Measurements from ENCODE around the gene MED26. TPM values are rescaled to one million over a fixed set of nuclear protein-coding genes. Genes with fewer than 3 reads are reported as not detected.

The MED26 gene
- total and polyA plus RNA-seq, 9 of the 15 experiments (the other 6 are each of a cell fraction or from before 2014, with no cell fraction given) = 0.71 to 15.1 (median 6.2) TPM

- Histone ChIP-seq H3K4me1 (replicated peaks in 1 of 2; ENCODE audit: control insufficient read depth in 2 of 2, insufficient read depth in 2 of 2, low read length in 2 of 2) (peaks cover 12 to 27% of the 10 kb centered on the region in 2 experiments; a peak in 4 of 5 replicates), H3K4me3 (no peak overlapping the region), H3K9me1 (ENCODE audit: control insufficient read depth, insufficient read depth, low read length) (peaks cover 11% of the 10 kb centered on the region), H4K20me1 (replicated peaks; ENCODE audit: control insufficient read depth, insufficient read depth, low read length) (peaks cover 70% of the 10 kb centered on the region), H3K27me3 (ENCODE audit: control insufficient read depth in 2 of 2, insufficient read depth in 2 of 2, low read length in 2 of 2) (no peaks in the 10 kb centered on the region), H3K79me2 (ENCODE audit: control insufficient read depth, insufficient read depth, low read length) (peaks cover 97% of the 10 kb centered on the region), H3K9ac (ENCODE audit: insufficient read depth in 1 of 2, low read depth in 2 of 2, low read length in 2 of 2) (no peak overlapping the region), H2AFZ (ENCODE audit: low read depth, low read length) (no peak overlapping the region), H3K27ac (ENCODE audit: extremely low read depth, low read depth, low read length) (no peak overlapping the region), H3K36me3 (ENCODE audit: control insufficient read depth, insufficient read depth, low read length) (peaks cover 22% of the 10 kb centered on the region; the same call in 2 of the 3 replicates), H3K4me2 (ENCODE audit: insufficient read depth, low read length) (no peak overlapping the region), H3K9me3 (replicated peaks; ENCODE audit: control insufficient read depth, insufficient read depth, low read depth, low read length) (no peaks in the 10 kb centered on the region)
- TF ChIP-seq, protein P1, sequence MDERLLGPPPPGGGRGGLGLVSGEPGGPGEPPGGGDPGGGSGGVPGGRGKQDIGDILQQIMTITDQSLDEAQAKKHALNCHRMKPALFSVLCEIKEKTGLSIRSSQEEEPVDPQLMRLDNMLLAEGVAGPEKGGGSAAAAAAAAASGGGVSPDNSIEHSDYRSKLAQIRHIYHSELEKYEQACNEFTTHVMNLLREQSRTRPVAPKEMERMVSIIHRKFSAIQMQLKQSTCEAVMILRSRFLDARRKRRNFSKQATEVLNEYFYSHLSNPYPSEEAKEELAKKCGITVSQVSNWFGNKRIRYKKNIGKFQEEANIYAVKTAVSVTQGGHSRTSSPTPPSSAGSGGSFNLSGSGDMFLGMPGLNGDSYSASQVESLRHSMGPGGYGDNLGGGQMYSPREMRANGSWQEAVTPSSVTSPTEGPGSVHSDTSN (CRISPR knock-in tag; IDR thresholded peaks at IDR 0.05; ENCODE audit: low read depth) = no peak
- TF ChIP-seq, protein P1 (tag; conservative IDR thresholded peaks at IDR 0.05; ENCODE audit: low read depth) = 0 out of 2 replicates have a peak, but pooled peaks have one; percentile 33
- TF ChIP-seq, protein P2, sequence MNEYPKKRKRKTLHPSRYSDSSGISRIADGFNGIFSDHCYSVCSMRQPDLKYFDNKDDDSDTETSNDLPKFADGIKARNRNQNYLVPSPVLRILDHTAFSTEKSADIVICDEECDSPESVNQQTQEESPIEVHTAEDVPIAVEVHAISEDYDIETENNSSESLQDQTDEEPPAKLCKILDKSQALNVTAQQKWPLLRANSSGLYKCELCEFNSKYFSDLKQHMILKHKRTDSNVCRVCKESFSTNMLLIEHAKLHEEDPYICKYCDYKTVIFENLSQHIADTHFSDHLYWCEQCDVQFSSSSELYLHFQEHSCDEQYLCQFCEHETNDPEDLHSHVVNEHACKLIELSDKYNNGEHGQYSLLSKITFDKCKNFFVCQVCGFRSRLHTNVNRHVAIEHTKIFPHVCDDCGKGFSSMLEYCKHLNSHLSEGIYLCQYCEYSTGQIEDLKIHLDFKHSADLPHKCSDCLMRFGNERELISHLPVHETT (CRISPR knock-in tag; conservative IDR thresholded peaks at IDR 0.05 in 1 of 2, IDR thresholded peaks at IDR 0.05 in 1 of 2) = no peak
- TF ChIP-seq MEIS2 (IDR thresholded peaks at IDR 0.05; ENCODE audit: partially characterized antibody) (peak; percentile 17), KDM1A (IDR thresholded peaks at IDR 0.05) (0 out of 4 replicates have a peak, but pooled peaks of 1 of the 2 experiments have one; percentile 40)
- CTCF ChIA-PET (ENCODE audit: low intra/inter-chr PET ratio) = no interaction called here
- ATAC-seq (no peak), FAIRE-seq (no peak), DNase-seq (ENCODE audit: extremely low read depth in 1 of 4, low spot score in 3 of 4) (no peak)
- POLR2A ChIA-PET = interaction anchor here (1.6 to 2.8 kb wide), 2 partner anchors 8 to 10 kb away, joined by 6 to 11 read pairs; no protein-coding TSS in a partner anchor
- in situ Hi-C loops (cut with MboI) = no loop called here
- intact Hi-C loops (cut with micrococcal nuclease) = no loop called here
- WGBS (ENCODE audit: insufficient coverage, low coverage, missing lambda C conversion rate) = 69% methylated on average over 1 of the region's 1 CpG
- BruUV-seq (replicated peaks) = no TSS peak
These were observed 19.7 kb downstream of the MED26 start for GRCh38 chr19:16608290-16608739.

Data from K562 (cell line).